ENCODE measurements around the gene TMEM255B.

TMEM255B gene

DNA sequence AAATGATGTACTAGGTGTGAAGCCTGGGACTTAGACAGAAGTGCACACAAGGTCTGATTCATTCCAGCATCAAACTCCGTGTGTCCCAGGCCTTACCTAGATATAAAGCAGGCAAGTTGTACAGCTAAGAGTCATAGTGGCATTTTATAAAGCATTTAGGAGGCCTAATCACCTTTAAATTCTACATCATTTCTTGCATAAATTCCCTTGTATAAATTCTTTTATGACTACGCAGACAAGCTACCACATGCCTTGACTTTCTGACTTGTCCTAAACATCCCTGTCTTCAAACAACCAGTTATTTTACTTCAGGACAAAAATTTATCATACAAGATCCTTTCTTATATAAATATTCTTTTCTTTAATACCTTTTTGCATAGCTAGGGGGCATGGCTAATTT lies 22.5 kb downstream of the TMEM255B start:
- Histone ChIP-seq H3K4me1 (ENCODE audit: insufficient read depth, low read length, poor library complexity, severe bottlenecking) (peaks cover 18% of the 10 kb centered on the region), H3K9me2 (replicated peaks; ENCODE audit: low read depth, low read length) (no peaks in the 10 kb centered on the region), H3K9ac (ENCODE audit: low read depth, low read length, poor library complexity, severe bottlenecking) (no peak overlapping the region), H3K9me3 (ENCODE audit: insufficient read depth, low read depth, low read length) (no peaks in the 10 kb centered on the region; the same call in 1 of the 2 replicates), H3K27me3 (ENCODE audit: insufficient read depth, low read length, poor library complexity, severe bottlenecking) (no peaks in the 10 kb centered on the region), H3K4me2 (ENCODE audit: low read depth, low read length, poor library complexity, severe bottlenecking) (no peak overlapping the region), H4K20me1 (ENCODE audit: insufficient read depth, low read length, poor library complexity, severe bottlenecking) (no peaks in the 10 kb centered on the region), H2AFZ (ENCODE audit: low read length) (no peak overlapping the region), H3F3A (ENCODE audit: low read depth) (no peaks in the 10 kb centered on the region), H3K79me2 (ENCODE audit: insufficient read depth, low read length) (no peaks in the 10 kb centered on the region), H3K4me3 (ENCODE audit: low read length, poor library complexity, severe bottlenecking) (no peak overlapping the region), H3K36me3 (ENCODE audit: insufficient read depth, low read length) (no peaks in the 10 kb centered on the region)
- TF ChIP-seq, protein P1, sequence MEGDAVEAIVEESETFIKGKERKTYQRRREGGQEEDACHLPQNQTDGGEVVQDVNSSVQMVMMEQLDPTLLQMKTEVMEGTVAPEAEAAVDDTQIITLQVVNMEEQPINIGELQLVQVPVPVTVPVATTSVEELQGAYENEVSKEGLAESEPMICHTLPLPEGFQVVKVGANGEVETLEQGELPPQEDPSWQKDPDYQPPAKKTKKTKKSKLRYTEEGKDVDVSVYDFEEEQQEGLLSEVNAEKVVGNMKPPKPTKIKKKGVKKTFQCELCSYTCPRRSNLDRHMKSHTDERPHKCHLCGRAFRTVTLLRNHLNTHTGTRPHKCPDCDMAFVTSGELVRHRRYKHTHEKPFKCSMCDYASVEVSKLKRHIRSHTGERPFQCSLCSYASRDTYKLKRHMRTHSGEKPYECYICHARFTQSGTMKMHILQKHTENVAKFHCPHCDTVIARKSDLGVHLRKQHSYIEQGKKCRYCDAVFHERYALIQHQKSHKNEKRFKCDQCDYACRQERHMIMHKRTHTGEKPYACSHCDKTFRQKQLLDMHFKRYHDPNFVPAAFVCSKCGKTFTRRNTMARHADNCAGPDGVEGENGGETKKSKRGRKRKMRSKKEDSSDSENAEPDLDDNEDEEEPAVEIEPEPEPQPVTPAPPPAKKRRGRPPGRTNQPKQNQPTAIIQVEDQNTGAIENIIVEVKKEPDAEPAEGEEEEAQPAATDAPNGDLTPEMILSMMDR (conservative IDR thresholded peaks at IDR 0.05; ENCODE audit: low read length) = peak; percentile 33; the same call in 1 of the 2 replicates
- no peak for TF ChIP-seq EZH2phosphoT487 (IDR thresholded peaks at IDR 0.05; ENCODE audit: borderline replicate concordance)

DNA sequence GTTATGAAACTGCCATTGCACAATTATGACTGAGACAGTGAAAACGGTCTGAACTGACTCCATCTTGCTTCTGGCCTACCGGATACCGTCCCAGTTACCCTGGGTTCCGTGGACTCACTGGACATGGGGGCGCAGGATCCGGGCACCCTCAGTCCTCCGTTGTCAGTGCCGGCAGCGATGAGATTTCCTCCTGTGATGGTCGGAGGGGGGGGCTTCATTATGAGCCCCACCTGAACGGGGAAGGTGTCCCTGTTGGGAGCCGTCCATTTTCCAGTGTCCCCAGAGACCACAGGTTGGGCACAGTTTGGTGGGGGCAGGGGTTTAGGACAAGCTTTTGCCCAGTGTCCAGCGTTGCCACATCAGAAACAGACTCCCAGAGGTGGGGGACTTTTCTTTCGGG lies 23.4 kb downstream of the TMEM255B start:
- Histone ChIP-seq H3K9ac (ENCODE audit: low read depth, low read length, poor library complexity, severe bottlenecking) (no peak overlapping the region), H3K4me3 (ENCODE audit: low read length, poor library complexity, severe bottlenecking) (no peak overlapping the region), H3K27me3 (ENCODE audit: insufficient read depth, low read length, poor library complexity, severe bottlenecking) (no peaks in the 10 kb centered on the region), H3F3A (ENCODE audit: low read depth) (no peaks in the 10 kb centered on the region), H2AFZ (ENCODE audit: low read length) (no peak overlapping the region), H4K20me1 (ENCODE audit: insufficient read depth, low read length, poor library complexity, severe bottlenecking) (no peaks in the 10 kb centered on the region), H3K9me2 (replicated peaks; ENCODE audit: low read depth, low read length) (no peaks in the 10 kb centered on the region), H3K4me2 (ENCODE audit: low read depth, low read length, poor library complexity, severe bottlenecking) (no peak overlapping the region), H3K9me3 (ENCODE audit: insufficient read depth, low read depth, low read length) (no peaks in the 10 kb centered on the region; the same call in 1 of the 2 replicates), H3K4me1 (ENCODE audit: insufficient read depth, low read length, poor library complexity, severe bottlenecking) (peaks cover 18% of the 10 kb centered on the region), H3K36me3 (ENCODE audit: insufficient read depth, low read length) (no peaks in the 10 kb centered on the region), H3K79me2 (ENCODE audit: insufficient read depth, low read length) (no peaks in the 10 kb centered on the region)
- no peak for TF ChIP-seq EZH2phosphoT487 (IDR thresholded peaks at IDR 0.05; ENCODE audit: borderline replicate concordance)

DNA sequence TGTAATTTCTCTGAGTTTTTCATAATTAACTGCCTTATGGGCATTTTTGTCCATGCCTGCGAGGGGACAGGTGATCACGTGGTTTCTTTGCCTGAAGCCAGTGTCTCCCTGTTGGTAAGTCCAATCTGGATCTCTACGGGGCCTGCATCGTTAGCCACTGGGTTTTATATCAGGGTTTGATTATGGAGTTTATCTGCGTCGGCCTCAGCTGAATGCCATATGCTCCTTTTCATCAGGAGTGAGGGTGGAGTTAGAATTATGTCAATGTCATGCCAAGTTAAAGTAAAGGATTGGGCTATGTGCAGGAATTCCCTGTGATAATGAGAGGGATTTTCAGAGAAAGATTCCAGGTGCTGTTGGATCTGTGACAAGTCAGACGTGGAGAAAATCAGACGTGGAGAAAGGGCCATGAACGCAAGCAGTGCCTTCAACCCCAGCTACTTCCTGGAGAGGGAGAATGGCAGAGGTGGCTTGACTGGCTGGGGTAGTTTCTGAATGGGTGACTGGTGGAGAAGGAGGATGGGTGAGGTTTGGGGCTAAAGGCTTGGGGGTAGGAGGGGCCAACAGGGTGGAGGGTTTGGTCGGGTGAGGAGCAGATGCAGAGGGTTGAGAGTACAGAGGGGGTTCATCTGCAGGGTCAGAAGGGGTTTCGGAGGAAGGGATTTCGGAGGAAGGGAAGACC lies 24.3 kb downstream of the TMEM255B start:
- Histone ChIP-seq H3F3A (ENCODE audit: low read depth) (no peaks in the 10 kb centered on the region), H2AFZ (ENCODE audit: low read length) (no peak overlapping the region), H3K36me3 (ENCODE audit: insufficient read depth, low read length) (no peaks in the 10 kb centered on the region), H3K9me2 (replicated peaks; ENCODE audit: low read depth, low read length) (no peaks in the 10 kb centered on the region), H3K79me2 (ENCODE audit: insufficient read depth, low read length) (no peaks in the 10 kb centered on the region), H4K20me1 (ENCODE audit: insufficient read depth, low read length, poor library complexity, severe bottlenecking) (no peaks in the 10 kb centered on the region), H3K4me2 (ENCODE audit: low read depth, low read length, poor library complexity, severe bottlenecking) (no peak overlapping the region), H3K9me3 (ENCODE audit: insufficient read depth, low read depth, low read length) (no peaks in the 10 kb centered on the region), H3K4me3 (ENCODE audit: low read length, poor library complexity, severe bottlenecking) (no peak overlapping the region), H3K9ac (ENCODE audit: low read depth, low read length, poor library complexity, severe bottlenecking) (no peak overlapping the region), H3K27me3 (ENCODE audit: insufficient read depth, low read length, poor library complexity, severe bottlenecking) (no peaks in the 10 kb centered on the region), H3K4me1 (ENCODE audit: insufficient read depth, low read length, poor library complexity, severe bottlenecking) (peaks cover 18% of the 10 kb centered on the region)
- TF ChIP-seq, protein P1 (conservative IDR thresholded peaks at IDR 0.05; ENCODE audit: low read length) = no peak
- TF ChIP-seq EZH2phosphoT487 (IDR thresholded peaks at IDR 0.05; ENCODE audit: borderline replicate concordance) = no peak
